Calu3 (cell line): Measurements from ENCODE around the gene CSPG4. TPM values are rescaled to one million over a fixed set of nuclear protein-coding genes. Genes with fewer than 3 reads are reported as not detected.
"Not testable (repeated sequence)": the region's sequence is repeated elsewhere in the genome, so short reads cannot be mapped to it uniquely, and the experiment has no call there.

Experiments
- BruUV-seq: library from RNA; stranded (reverse); fragments of 400-500 nt; replicated peaks from 2 replicates; lab custom pipeline; 2021; lab: Mats Ljungman, UMichigan
- CTCF ChIA-PET: fragments of 300-600 bp; sonication (Branson Sonifier 250); formaldehyde crosslinking; loops from one replicate; lab custom pipeline; 2022; ENCODE audit warnings: antibody characterized with exemption; lab: Charles Lee
- DNase-seq: peaks from one replicate; pipeline ENCODE4 v3.0.0; 2022
- H3K27ac Mint-ChIP-seq: one replicate; pipeline ENCODE4 v1.8.0; 2022; ENCODE audit warnings: mixed read lengths; ENCODE audit not compliant: unreplicated experiment
- H3K27me3 Mint-ChIP-seq: one replicate; pipeline ENCODE4 v1.8.0; 2022; ENCODE audit warnings: mixed read lengths; ENCODE audit not compliant: unreplicated experiment
- H3K36me3 Mint-ChIP-seq: one replicate; pipeline ENCODE4 v1.8.0; 2022; ENCODE audit warnings: mild to moderate bottlenecking, moderate library complexity, mixed read lengths; ENCODE audit not compliant: insufficient read depth, unreplicated experiment
- H3K4me1 Mint-ChIP-seq: one replicate; pipeline ENCODE4 v1.8.0; 2022; ENCODE audit warnings: mild to moderate bottlenecking, low read depth, mixed read lengths; ENCODE audit not compliant: unreplicated experiment
- H3K4me3 Mint-ChIP-seq: one replicate; pipeline ENCODE4 v1.8.0; 2022; ENCODE audit warnings: mild to moderate bottlenecking, low read depth, moderate library complexity, mixed read lengths; ENCODE audit not compliant: unreplicated experiment
- H3K9me3 Mint-ChIP-seq: one replicate; pipeline ENCODE4 v1.8.0; 2022; ENCODE audit warnings: low read depth, mixed read lengths; ENCODE audit not compliant: unreplicated experiment
- intact Hi-C: fragments of 100-400 bp; cut with micrococcal nuclease; formaldehyde crosslinking; loops from one replicate; pipeline ENCODE4 v1.10.0; 2022; ENCODE audit not compliant: unreplicated experiment
- total RNA-seq: library from RNA; stranded (reverse); gene quantifications from 2 replicates; pipeline ENCODE4 v1.2.3, GENCODE V29; 2022
- TF ChIP-seq, protein P1 (sequence below): fragments of 200-600 bp; IDR thresholded peaks from one replicate; pipeline ENCODE4 v1.8.0; 2022; ENCODE audit warnings: antibody characterized with exemption; ENCODE audit not compliant: unreplicated experiment

The CSPG4 gene
- total RNA-seq, 1 experiment from 2014 or later: not detected

DNA sequence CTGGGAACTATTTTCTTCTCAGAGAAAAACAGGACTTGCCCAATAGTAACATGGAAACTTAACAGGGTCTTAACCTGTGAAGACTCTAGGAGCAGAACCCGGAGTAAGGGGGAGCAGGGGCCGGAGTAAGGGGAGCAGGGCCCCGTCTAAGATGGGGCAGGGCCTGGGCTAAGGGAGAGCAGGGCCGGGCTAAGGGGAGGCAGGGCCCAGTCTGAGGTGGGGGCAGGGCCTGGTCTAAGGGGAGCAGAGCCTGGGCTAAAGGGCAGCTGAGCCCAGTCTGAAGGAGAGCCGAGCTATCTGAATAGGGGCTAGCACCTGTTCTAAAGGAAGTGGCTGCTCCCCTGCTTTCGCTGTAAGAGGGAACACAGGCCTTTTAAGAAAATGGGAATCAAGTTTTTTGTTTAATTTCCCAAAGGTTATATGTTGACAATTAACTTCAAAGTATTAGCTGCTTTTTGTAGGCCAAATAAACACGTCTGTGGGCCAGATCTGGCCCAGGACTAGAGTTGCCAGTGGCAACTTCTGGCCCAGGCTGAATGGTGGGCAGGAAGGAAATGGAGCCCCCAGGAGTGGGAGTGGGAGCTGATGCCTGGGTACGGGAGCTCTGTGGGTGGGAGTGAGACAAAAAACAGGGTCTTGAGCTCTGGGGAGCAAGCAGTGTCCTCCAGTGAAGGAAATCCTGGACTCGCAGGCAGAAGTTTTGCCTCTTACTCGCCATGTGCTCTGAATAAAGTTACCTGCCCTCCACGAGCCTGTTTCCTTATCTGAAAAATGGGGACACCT, 32.5 kb downstream of the CSPG4 start:
- H3K4me3 Mint-ChIP-seq: no peak overlapping the region
- H3K36me3 Mint-ChIP-seq: peaks cover 5% of the 10 kb centered on the region
- no peak for DNase-seq
- H3K9me3 Mint-ChIP-seq: no peaks in the 10 kb centered on the region
- BruUV-seq: no TSS peak
- H3K27ac Mint-ChIP-seq: no peak overlapping the region
- H3K27me3 Mint-ChIP-seq: no peaks in the 10 kb centered on the region
- no peaks in the 10 kb centered on the region for H3K4me1 Mint-ChIP-seq
- CTCF ChIA-PET: interaction anchor here (1.4 kb wide), 1 partner anchor 41 kb away, joined by 4 read pairs; the partner anchor contains the start of gene IMP3
- intact Hi-C loops: loop anchor here (5.0 kb wide), 1 partner anchor 43 kb away; no protein-coding TSS in a partner anchor
- TF ChIP-seq, protein P1, sequence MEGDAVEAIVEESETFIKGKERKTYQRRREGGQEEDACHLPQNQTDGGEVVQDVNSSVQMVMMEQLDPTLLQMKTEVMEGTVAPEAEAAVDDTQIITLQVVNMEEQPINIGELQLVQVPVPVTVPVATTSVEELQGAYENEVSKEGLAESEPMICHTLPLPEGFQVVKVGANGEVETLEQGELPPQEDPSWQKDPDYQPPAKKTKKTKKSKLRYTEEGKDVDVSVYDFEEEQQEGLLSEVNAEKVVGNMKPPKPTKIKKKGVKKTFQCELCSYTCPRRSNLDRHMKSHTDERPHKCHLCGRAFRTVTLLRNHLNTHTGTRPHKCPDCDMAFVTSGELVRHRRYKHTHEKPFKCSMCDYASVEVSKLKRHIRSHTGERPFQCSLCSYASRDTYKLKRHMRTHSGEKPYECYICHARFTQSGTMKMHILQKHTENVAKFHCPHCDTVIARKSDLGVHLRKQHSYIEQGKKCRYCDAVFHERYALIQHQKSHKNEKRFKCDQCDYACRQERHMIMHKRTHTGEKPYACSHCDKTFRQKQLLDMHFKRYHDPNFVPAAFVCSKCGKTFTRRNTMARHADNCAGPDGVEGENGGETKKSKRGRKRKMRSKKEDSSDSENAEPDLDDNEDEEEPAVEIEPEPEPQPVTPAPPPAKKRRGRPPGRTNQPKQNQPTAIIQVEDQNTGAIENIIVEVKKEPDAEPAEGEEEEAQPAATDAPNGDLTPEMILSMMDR: no peak

DNA sequence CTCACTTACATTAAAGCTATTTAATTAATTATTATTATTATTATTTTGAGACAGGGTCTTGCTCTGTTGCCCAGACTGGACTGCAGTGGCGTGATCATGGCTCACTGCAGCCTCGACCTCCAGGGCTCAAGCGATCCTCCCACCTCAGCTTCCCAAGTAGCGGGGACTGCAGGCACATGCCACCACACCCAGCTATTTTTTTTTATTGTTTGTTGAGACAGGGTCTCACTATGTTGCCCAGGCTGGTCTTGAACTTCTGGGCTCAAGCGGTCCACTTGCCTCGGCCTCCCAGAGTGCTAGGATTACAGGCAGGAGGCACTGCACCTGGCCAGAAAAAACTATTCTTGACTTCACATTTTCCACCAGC, 34.3 kb downstream of the CSPG4 start:
- H3K27ac Mint-ChIP-seq, H3K9me3 Mint-ChIP-seq, H3K36me3 Mint-ChIP-seq, H3K4me1 Mint-ChIP-seq, BruUV-seq, DNase-seq, H3K27me3 Mint-ChIP-seq, intact Hi-C loops, H3K4me3 Mint-ChIP-seq: not testable (repeated sequence)
- CTCF ChIA-PET: interaction anchor here (1.2 kb wide), 1 partner anchor 37 kb away, joined by 3 read pairs; no protein-coding TSS in a partner anchor

GRCh38 chr15:75677465-75678323, 35.0 kb downstream of the CSPG4 start:
- peaks cover 5% of the 10 kb centered on the region for H3K36me3 Mint-ChIP-seq
- intact Hi-C loops: no loop called here
- no peak for DNase-seq
- H3K4me3 Mint-ChIP-seq: no peak overlapping the region
- TF ChIP-seq, protein P1: no peak
- no TSS peak for BruUV-seq
- CTCF ChIA-PET: interaction anchor here (1.2 kb wide), 1 partner anchor 37 kb away, joined by 3 read pairs; no protein-coding TSS in a partner anchor
- H3K27ac Mint-ChIP-seq: no peak overlapping the region
- H3K4me1 Mint-ChIP-seq: peaks cover 12% of the 10 kb centered on the region
- H3K27me3 Mint-ChIP-seq: no peaks in the 10 kb centered on the region
- no peaks in the 10 kb centered on the region for H3K9me3 Mint-ChIP-seq

DNA sequence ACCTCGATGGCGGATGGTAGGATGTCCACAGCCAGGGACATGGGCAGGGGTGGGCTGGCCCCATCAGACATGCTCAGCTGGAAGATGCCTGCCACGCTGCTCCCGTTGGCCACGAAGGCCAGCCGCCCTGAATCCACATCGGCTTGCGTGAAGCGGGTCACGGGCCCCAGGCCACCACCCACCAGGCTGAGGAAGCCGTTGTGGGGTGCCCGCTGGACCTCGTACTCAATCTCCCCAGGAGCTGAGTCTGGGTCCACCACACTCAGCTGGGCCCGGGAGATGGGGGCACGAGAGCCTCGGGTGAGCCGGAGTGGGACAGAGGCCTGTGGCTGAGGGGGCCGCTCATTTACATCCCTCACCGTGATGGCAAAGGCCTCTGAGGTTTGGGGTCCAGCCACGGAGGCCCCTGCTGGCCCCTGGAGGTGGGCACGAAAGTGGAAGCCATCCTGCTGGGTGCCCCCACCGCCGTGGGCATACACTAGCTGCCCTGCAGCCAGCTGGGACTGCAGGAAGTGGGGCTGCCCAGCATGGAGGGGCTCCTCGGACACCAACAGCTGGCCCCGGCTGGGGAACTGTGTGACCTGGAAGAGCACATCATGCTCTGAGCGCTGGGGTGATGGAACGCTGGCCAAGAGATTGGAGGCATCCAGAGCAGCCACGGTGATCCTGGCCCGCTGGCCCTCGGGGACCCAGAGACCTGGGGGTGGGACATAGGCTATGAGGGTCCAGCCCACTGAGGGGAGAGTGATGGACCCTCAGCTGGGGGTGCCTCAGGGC, 35.8 kb downstream of the CSPG4 start:
- intact Hi-C loops: no loop called here
- no peak for DNase-seq
- H3K36me3 Mint-ChIP-seq: peaks cover 3% of the 10 kb centered on the region
- no peaks in the 10 kb centered on the region for H3K27me3 Mint-ChIP-seq
- no TSS peak for BruUV-seq
- no peaks in the 10 kb centered on the region for H3K9me3 Mint-ChIP-seq
- H3K27ac Mint-ChIP-seq: no peak overlapping the region
- CTCF ChIA-PET: no interaction called here
- TF ChIP-seq, protein P1: no peak
- H3K4me3 Mint-ChIP-seq: no peak overlapping the region
- H3K4me1 Mint-ChIP-seq: peaks cover 20% of the 10 kb centered on the region
